ENCODE data around the gene SIK3.

Gene SIK3

DNA sequence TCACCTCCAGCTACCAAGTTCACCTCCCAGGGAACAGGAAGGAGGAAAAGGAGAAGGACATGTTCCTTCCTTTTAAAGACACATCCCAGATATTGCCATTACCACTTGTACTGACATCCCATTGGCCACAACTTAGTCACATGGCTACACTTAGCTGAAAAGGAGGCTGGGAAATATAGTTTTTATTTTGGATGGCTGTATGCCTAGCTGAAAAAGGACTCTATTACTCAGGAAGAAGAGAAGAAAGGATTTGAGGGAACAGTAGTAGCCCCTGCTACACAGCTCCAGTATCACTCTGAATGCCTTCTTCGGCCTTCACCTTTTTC is 304.5 kb downstream of the SIK3 start:
- no peak for DNase-seq (ENCODE audit: low spot score)
